ENCODE data around the gene RPS14.

Gene RPS14

DNA sequence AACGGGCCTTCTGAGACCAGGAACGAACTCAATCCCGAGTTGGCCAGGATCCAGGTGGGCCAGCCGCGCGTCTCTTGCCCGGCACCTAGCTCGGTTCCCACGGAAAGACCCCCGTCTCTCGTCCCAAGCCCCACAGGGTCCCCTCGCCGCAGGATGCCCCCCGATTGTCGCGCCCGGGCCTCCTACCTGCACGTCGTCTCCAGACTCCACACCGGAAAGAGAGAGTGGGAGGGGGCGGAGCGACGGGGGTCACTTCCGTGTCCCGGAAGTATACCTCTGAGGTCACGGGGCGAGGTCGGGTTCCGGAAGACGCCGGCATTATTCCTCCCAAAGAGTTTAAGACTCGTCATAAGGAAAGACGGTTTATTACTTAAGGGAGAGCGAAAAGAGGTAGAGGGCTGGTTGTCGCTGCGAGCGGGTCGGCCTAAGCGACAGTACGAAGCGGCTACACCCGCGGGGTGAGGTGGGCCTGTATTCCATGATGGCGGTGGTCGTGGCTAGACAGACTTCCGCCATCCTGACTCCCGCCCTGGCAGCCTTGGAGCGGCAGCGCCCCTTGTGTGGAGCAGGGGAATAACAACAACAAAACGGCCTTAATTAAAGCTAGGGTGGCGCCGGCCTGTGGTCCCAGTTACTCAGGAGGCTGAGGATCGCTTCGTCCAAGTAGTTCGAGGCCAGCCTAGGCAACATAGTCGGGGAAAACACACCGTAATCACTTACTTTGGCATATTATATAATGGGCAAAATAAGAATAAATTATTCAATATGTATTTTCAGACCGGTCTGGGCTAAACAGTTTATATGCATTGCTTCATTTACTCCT is at the start of gene RPS14:
Gene RPS14 (minus strand): TSS at position 223 of the 823 bp plus-strand sequence. CDS start 2,006 bp downstream, outside the sequence.
- DNase-seq, result peak; percentile 95
- peak within 1 kb of the TSS; percentile 100 for H3K27ac Mint-ChIP-seq
- H3K36me3 Mint-ChIP-seq (ENCODE audit: low read depth), result peaks cover 51% of the 10 kb centered on the region
- H3K9me3 Mint-ChIP-seq, result no peaks in the 10 kb centered on the region
- peaks cover 37% of the 10 kb centered on the region for H3K4me1 Mint-ChIP-seq (ENCODE audit: low read depth)
- H3K27me3 Mint-ChIP-seq, result no peaks in the 10 kb centered on the region
- peak within 1 kb of the TSS; percentile 93 for H3K4me3 Mint-ChIP-seq

DNA sequence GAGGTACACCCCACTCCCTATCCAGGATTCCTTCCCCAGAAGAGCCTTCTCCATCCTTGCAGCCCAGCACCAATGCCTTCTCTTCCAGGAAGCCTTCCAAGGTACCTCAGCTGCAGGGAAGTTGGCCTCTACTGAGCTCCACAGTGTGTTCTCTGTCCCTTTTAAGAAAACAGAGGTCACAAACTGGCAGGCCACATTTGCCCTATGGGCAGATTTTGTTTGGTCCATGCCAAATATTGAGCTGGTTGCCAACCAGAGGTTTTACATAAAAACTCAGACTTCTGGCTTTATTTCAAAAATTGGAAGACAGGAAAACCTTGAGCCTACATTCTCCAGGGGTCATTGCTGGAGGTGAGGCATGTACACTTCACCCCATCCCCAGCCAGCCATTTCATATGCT is 49.4 kb upstream of the RPS14 start:
- Mint-ChIP-seq H3K9me3 (no peaks in the 10 kb centered on the region), H3K27me3 (no peaks in the 10 kb centered on the region), H3K4me1 (ENCODE audit: low read depth) (no peaks in the 10 kb centered on the region), H3K27ac (no peak overlapping the region), H3K4me3 (no peak overlapping the region), H3K36me3 (ENCODE audit: low read depth) (no peaks in the 10 kb centered on the region)
- DNase-seq, result no peak

DNA sequence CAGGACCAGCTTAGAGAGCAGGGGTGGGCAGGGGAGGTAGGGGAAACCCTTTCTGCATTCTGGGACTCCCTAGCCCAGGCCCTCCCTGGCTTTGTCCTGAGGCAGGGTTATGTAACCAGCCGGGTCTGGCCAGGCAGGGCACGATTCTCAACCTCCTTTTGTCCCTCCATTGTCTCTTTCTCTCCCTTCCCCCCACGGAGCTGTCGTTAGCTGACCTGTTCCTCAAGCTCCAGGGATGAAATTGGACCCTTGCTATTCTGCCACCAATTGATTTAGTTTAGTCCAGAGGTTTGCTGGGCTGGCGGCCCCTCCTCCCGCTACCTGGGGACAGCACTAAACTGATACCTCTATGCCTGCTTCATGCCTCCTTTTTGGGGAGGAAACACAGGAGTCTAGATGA is 49.0 kb upstream of the RPS14 start:
- H3K36me3 Mint-ChIP-seq (ENCODE audit: low read depth), result no peaks in the 10 kb centered on the region
- H3K27me3 Mint-ChIP-seq, result no peaks in the 10 kb centered on the region
- no peaks in the 10 kb centered on the region for H3K9me3 Mint-ChIP-seq
- H3K4me1 Mint-ChIP-seq (ENCODE audit: low read depth), result no peaks in the 10 kb centered on the region
- no peak for DNase-seq
- no peak overlapping the region for H3K4me3 Mint-ChIP-seq
- H3K27ac Mint-ChIP-seq, result no peak overlapping the region

DNA sequence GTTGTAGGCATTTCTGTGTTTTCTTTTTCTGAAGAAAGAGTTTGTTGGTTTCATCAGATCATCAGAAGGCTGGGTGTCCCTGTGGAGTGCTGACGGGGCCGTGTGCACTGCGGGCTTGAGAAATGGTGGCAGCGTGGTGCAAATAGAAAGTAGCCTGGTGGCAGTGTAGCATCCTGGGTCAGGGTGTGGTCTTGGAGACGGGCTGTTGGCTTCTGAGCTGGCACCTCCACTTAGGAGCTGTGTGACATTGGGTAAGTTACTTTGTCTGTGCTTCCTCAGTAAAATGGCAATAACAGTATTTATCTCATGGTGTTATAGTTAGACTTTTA is 48.4 kb upstream of the RPS14 start:
- Mint-ChIP-seq H3K4me3 (no peak overlapping the region), H3K4me1 (ENCODE audit: low read depth) (no peaks in the 10 kb centered on the region), H3K27me3 (no peaks in the 10 kb centered on the region), H3K9me3 (no peaks in the 10 kb centered on the region), H3K27ac (no peak overlapping the region), H3K36me3 (ENCODE audit: low read depth) (no peaks in the 10 kb centered on the region)
- DNase-seq, result no peak

DNA sequence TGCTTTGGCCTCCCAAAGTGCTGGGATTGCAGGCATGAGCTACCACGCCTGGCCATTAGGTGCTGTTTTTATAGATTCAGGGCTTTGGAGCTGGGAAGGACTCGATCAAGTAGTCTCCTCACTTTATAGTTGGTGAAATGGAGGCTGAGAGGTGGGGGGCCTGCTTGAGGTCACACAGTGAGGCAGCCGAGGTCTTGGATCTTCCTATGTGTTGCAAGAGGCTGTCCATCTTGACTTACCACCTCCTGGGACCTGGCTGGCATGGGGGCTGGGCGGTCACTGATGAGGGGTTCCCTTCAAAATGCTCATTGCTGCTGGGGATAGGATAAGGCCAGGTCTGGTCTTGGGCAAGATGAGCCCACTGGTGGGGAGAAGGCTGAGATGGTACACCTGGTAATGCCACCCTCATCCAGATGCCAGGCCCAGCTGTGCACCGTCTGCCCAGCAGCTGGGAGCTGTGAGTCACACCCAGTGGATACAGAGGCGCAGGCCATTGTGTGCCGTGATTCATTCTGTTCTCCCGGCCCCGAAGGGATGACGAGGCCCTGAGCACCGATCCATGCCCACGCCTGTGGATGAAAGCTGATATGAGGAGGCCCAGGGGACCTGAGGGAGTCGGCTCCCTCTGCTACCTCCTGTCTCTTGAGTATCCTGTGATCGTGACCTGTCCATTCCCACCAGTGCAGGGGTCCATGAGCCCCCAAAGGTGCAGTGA is 47.9 kb upstream of the RPS14 start:
- H3K4me1 Mint-ChIP-seq (ENCODE audit: low read depth), result no peaks in the 10 kb centered on the region
- H3K27ac Mint-ChIP-seq, result no peak overlapping the region
- DNase-seq, result no peak
- H3K4me3 Mint-ChIP-seq, result no peak overlapping the region
- no peaks in the 10 kb centered on the region for H3K9me3 Mint-ChIP-seq
- H3K36me3 Mint-ChIP-seq (ENCODE audit: low read depth), result no peaks in the 10 kb centered on the region
- no peaks in the 10 kb centered on the region for H3K27me3 Mint-ChIP-seq

DNA sequence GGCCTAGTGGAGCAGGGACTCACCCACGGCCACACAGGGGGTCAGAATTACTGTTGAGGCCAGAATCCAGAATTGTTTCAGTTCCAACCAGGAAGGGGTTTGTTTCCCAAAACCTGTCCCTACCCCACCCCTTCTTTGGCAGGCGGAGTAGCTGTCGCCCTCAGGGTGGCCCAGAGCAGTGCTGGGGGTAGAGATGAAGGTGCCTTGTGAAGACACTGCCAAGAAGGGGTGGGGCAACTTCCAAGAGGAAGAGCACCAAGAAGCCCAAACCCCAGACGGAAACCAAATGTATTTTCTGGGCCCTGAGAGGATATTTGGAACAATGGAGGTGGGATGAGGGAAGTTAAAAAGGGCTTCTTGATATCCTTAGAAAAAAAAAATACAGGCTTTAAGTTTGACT is 47.0 kb upstream of the RPS14 start:
- Mint-ChIP-seq H3K27ac (no peak overlapping the region), H3K4me3 (no peak overlapping the region), H3K9me3 (no peaks in the 10 kb centered on the region), H3K27me3 (no peaks in the 10 kb centered on the region), H3K36me3 (ENCODE audit: low read depth) (no peaks in the 10 kb centered on the region), H3K4me1 (ENCODE audit: low read depth) (no peaks in the 10 kb centered on the region)
- no peak for DNase-seq

DNA sequence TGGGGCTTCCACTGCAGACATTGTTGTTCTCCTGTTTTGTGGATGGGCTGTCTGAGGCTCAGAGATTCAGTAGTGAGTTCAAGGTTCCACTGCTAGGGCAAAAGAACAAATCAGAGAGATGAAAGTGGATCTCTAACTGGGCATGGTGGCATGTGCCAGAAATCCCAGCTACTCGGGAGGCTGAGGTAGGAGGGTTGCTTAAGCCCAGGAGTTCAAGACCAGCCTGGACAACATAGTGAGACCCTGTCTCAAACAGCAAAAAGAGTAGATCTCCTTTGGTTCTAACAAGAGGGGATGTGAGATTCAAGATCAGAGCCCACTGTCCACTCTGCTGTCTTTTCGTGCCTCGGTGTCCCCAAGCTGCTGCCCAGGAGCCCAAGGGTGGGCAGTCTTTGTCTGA is 46.6 kb upstream of the RPS14 start:
- no peaks in the 10 kb centered on the region for H3K9me3 Mint-ChIP-seq
- H3K4me3 Mint-ChIP-seq, result no peak overlapping the region
- H3K27ac Mint-ChIP-seq, result no peak overlapping the region
- no peaks in the 10 kb centered on the region for H3K36me3 Mint-ChIP-seq (ENCODE audit: low read depth)
- no peaks in the 10 kb centered on the region for H3K4me1 Mint-ChIP-seq (ENCODE audit: low read depth)
- H3K27me3 Mint-ChIP-seq, result no peaks in the 10 kb centered on the region
- no peak for DNase-seq

DNA sequence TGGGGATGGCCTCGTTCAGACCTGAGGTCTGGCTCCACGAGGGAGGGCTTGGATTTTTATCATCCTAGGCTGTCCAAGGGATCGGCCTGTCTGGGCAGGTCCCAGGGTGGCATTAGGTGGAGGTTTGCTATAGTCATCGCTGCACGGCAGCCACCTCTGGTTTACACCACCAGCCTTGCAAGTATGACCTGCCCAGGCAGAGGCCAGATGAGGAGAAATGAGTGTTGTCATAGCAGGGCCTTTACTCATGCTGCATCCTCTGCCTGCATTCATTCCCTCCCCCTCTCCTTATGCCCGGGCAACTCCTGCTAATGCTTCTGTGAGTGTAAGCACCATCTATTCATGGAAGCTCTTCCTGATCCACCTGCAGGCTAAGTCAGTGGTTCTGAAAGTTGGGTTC is 43.1 kb upstream of the RPS14 start:
- H3K36me3 Mint-ChIP-seq (ENCODE audit: low read depth), result no peaks in the 10 kb centered on the region
- peaks cover 1% of the 10 kb centered on the region for H3K27me3 Mint-ChIP-seq
- no peaks in the 10 kb centered on the region for H3K9me3 Mint-ChIP-seq
- no peak overlapping the region for H3K4me3 Mint-ChIP-seq
- no peak overlapping the region for H3K27ac Mint-ChIP-seq
- H3K4me1 Mint-ChIP-seq (ENCODE audit: low read depth), result peaks cover 1% of the 10 kb centered on the region
- no peak for DNase-seq

DNA sequence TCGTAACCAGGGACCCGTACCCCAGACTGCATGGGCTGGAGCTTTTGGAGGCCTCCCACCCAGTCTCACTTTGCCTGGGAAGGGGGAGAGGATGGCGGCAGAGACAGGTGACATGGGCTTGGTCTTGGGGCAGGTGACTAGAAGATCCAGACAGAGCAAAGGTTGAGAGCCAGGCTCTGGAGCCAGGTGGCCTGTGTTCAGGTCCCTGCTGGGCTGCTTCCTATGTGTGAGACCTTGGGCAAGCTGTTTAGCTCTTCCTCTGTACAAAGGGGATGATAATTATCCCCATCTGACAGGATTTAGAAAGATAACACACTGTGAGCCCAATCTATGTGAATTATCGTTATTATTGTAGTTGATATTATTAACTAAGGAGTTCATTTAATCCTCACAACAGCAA is 42.3 kb upstream of the RPS14 start:
- Mint-ChIP-seq H3K27ac (no peak overlapping the region), H3K9me3 (no peaks in the 10 kb centered on the region), H3K4me3 (no peak overlapping the region)

DNA sequence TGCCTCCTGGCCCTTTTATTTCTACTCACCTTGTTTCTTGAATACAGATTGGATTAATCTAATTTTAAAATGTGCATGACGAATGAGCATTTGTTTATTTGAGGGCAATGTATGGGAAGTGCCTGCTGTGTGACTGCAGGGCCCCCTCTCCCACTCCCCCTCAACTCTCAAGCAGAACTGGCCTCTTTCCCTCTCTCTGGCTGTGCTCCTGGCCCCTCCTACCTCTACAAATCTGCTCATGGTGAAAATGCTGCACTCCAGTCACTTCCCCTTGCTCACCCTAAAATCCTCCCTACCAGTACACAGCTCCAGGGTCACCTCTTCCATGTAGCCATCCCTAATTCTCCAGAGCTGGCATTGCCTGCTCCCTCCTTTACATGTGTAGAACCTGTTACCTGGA is 41.2 kb upstream of the RPS14 start:
- Mint-ChIP-seq H3K4me1 (ENCODE audit: low read depth) (peaks cover 9% of the 10 kb centered on the region), H3K27me3 (peaks cover 8% of the 10 kb centered on the region), H3K4me3 (no peak overlapping the region), H3K36me3 (ENCODE audit: low read depth) (no peaks in the 10 kb centered on the region), H3K9me3 (no peaks in the 10 kb centered on the region), H3K27ac (no peak overlapping the region)
- DNase-seq, result no peak

More for the DNA sequence above, 42.3 kb upstream of the RPS14 start:
- H3K36me3 Mint-ChIP-seq (ENCODE audit: low read depth), result no peaks in the 10 kb centered on the region
- DNase-seq, result no peak
- H3K4me1 Mint-ChIP-seq (ENCODE audit: low read depth), result peaks cover 8% of the 10 kb centered on the region
- H3K27me3 Mint-ChIP-seq, result peaks cover 8% of the 10 kb centered on the region

DNA sequence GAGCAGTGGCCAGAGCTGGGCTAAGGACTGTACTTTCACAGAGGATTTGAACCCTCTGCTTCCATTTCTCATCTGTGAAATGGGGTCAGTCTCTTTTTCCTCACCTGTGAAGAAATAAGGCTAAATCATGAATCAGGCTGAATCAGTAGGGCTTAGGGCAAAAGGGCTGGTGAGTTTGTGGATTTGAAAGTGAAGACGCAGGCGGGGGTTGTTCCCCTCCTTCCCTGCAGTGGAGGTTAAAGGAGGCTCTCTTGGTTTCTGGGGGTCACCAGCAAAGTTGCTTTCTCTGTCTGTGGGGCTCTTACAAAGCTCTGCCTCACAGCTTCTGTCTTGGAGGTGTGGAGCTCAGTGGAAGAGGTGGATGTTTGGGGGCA is 40.7 kb upstream of the RPS14 start:
- DNase-seq, result no peak
- Mint-ChIP-seq H3K4me1 (ENCODE audit: low read depth) (peaks cover 9% of the 10 kb centered on the region), H3K27me3 (peaks cover 8% of the 10 kb centered on the region), H3K9me3 (no peaks in the 10 kb centered on the region), H3K36me3 (ENCODE audit: low read depth) (no peaks in the 10 kb centered on the region), H3K4me3 (no peak overlapping the region), H3K27ac (no peak overlapping the region)

DNA sequence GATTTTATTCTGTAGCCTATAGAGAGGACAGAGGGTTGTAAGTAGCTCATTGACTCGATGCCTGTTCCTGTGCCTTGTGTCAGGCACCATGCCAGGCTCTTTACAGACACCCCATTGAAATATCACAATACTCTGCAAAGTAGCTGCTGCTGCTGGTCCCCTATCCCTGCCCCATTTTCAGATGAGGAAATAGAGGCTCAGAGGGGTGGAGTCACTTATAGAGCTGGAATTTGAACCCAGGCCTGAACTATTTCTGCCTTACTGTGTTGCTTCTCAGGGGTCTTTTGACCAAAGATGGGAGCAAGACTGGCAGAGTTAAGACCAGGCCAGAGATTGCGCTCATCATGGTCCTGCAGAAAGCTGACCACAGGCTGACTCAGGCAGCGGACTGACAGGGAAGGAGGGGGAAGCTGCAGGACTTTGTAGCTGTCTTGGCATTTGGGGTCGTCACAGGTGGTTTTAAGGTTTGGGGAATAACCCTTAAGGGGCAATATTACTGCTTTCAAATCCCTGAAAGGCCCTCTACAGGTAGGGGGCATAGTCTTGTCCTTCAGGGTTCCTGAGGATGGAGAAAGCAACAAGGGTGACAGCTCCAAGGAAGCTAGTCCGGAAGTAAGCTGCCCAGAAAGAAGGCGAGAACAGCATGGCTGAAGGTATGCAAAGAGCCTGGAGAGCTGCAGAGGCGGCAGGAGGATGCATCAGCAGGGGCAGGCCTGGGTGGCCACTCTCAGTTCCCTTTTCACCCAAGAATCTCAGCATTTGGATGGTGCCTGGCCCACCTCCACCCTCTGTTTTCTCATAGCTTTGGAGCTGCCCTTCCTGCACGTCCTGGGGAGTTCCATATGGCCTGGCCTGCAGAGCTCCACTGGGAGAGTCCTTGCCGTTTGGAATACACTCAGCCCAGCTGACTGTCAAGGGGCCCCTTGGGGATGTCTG is 40.1 kb upstream of the RPS14 start:
- Mint-ChIP-seq H3K27me3 (peaks cover 14% of the 10 kb centered on the region), H3K4me1 (ENCODE audit: low read depth) (peaks cover 11% of the 10 kb centered on the region), H3K36me3 (ENCODE audit: low read depth) (no peaks in the 10 kb centered on the region), H3K9me3 (no peaks in the 10 kb centered on the region), H3K4me3 (no peak overlapping the region), H3K27ac (no peak overlapping the region)
- DNase-seq, result no peak

DNA sequence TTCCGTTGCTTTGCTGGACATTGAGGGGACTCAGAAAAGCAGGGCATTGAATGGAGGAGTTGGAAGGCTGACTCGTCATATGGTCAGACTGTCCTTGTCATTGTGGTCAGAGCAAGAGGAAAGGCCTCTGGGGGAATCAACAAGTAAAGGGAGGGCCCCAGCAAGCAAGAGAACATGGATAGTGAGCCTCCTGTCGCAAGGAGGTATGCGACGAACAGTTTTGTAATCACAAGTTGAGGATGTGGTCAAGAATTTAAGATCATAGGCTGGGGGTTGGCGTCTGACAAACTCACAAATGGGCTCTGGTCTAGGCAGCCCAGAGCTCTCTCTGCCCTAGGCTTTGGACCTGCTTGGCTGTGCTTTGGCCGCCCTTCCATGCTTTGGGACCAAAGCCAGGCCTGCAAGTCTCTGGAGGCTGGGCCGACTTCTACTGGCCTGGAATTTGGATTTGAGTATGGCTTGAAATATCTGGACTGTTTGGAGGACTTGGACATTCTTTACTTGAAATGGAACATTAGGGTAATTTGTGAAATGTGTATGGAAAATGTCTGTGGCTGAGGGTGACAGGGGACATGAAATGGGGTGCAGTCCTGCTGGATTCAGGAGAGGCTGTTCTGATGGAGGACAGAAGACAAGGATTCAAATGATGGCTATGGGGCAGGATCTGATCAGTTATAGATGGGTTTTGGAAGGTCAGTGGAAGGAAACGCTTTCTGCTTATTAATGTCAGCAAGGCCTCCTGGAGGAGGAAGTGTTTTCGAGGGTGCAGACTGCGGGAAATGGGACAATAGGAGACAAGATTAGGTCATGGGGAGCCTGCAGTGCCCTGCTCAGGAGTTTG is 39.2 kb upstream of the RPS14 start:
- Mint-ChIP-seq H3K36me3 (ENCODE audit: low read depth) (no peaks in the 10 kb centered on the region), H3K4me1 (ENCODE audit: low read depth) (peaks cover 11% of the 10 kb centered on the region), H3K9me3 (no peaks in the 10 kb centered on the region), H3K27ac (no peak overlapping the region), H3K27me3 (peaks cover 14% of the 10 kb centered on the region), H3K4me3 (no peak overlapping the region)
- no peak for DNase-seq

All from activated T-cell treated with anti-CD3 and anti-CD28 coated beads, Interleukin-2, amount 50 U/mL, for 24 hours (primary cell).